Fibroblast of pulmonary artery (primary cell): Measurements from ENCODE around the gene GALR1.
"Not testable (repeated sequence)": the region's sequence is repeated elsewhere in the genome, so short reads cannot be mapped to it uniquely, and the experiment has no call there.

ENCODE experiments used
- DNase-seq: peaks from one replicate; pipeline ENCODE4 v3.0.0-alpha.2; 2010; ENCODE audit warnings: low read depth
- H3K4me3 ChIP-seq: replicated peaks from 2 replicates; pipeline ENCODE4 v1.5.1; 2011; ENCODE audit warnings: low read depth, mild to moderate bottlenecking, control low read depth, low read length, moderate library complexity
- TF ChIP-seq, protein P1 (sequence below): IDR thresholded peaks from 2 replicates; pipeline ENCODE4 v1.5.1; 2011; ENCODE audit warnings: mild to moderate bottlenecking, control low read depth, low read length, inconsistent platforms; ENCODE audit errors: missing control alignments

Gene GALR1

GRCh38 chr18:77222464-77222863 lies 27.2 kb upstream of the GALR1 start:
- DNase-seq = peak; percentile 7
- TF ChIP-seq, protein P1, sequence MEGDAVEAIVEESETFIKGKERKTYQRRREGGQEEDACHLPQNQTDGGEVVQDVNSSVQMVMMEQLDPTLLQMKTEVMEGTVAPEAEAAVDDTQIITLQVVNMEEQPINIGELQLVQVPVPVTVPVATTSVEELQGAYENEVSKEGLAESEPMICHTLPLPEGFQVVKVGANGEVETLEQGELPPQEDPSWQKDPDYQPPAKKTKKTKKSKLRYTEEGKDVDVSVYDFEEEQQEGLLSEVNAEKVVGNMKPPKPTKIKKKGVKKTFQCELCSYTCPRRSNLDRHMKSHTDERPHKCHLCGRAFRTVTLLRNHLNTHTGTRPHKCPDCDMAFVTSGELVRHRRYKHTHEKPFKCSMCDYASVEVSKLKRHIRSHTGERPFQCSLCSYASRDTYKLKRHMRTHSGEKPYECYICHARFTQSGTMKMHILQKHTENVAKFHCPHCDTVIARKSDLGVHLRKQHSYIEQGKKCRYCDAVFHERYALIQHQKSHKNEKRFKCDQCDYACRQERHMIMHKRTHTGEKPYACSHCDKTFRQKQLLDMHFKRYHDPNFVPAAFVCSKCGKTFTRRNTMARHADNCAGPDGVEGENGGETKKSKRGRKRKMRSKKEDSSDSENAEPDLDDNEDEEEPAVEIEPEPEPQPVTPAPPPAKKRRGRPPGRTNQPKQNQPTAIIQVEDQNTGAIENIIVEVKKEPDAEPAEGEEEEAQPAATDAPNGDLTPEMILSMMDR = no peak
- H3K4me3 ChIP-seq = no peak overlapping the region

- H3K4me3 ChIP-seq = no peak overlapping the region
- TF ChIP-seq, protein P1 = no peak
- no peak for DNase-seq
These were observed 26.4 kb upstream of the GALR1 start for GRCh38 chr18:77223221-77223639.

GRCh38 chr18:77223653-77224052 lies 26.0 kb upstream of the GALR1 start:
- H3K4me3 ChIP-seq = no peak overlapping the region
- TF ChIP-seq, protein P1 = no peak
- DNase-seq = peak; percentile 45

GRCh38 chr18:77230645-77231044 lies 19.0 kb upstream of the GALR1 start:
- TF ChIP-seq, protein P1 = no peak
- no peak for DNase-seq
- no peak overlapping the region for H3K4me3 ChIP-seq

- H3K4me3 ChIP-seq = no peak overlapping the region
- TF ChIP-seq, protein P1 = no peak
- no peak for DNase-seq
These were observed 14.9 kb upstream of the GALR1 start for GRCh38 chr18:77234504-77235365.

- H3K4me3 ChIP-seq, DNase-seq: not testable (repeated sequence)
These were observed 10.4 kb upstream of the GALR1 start for GRCh38 chr18:77239285-77239684.

GRCh38 chr18:77248873-77249568 lies 627 bp upstream of the GALR1 start:
- DNase-seq = no peak
- TF ChIP-seq, protein P1 = no peak
- peak overlapping the region; percentile 40 for H3K4me3 ChIP-seq
